ENCODE measurements around the gene PGLYRP2. TPM values are rescaled to one million over a fixed set of nuclear protein-coding genes. Genes with fewer than 3 reads are reported as not detected.
"Not testable (repeated sequence)": the region's sequence is repeated elsewhere in the genome, so short reads cannot be mapped to it uniquely, and the experiment has no call there.

Gene PGLYRP2
- total and polyA plus RNA-seq, 7 donors, result 0.60 TPM; not detected in 6

DNA sequence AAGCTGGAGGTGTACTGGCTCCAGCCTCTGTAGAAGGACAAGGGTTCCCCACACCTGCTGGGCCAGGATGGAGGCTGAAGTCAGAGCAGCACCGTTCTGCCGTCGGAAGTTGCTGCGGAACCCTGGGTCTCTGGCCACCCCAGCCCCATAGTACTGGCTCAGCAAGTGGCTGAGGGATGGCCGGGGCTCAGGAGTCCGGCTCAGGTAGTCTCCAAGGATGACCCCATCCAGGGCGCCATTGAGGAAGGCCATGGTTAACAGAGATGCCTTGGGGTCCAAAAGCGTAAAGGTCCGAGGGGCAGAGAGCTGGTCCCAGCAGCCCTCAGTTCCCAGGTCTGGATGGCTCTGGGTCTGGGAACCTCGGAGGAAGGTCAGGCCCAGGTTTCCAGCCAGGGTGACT is 3.7 kb downstream of the PGLYRP2 start:
- no peak for TF ChIP-seq POLR2AphosphoS5 (IDR thresholded peaks at IDR 0.05)
- no peak for TF ChIP-seq EP300 (IDR thresholded peaks at IDR 0.05)
- TF ChIP-seq, protein P1, sequence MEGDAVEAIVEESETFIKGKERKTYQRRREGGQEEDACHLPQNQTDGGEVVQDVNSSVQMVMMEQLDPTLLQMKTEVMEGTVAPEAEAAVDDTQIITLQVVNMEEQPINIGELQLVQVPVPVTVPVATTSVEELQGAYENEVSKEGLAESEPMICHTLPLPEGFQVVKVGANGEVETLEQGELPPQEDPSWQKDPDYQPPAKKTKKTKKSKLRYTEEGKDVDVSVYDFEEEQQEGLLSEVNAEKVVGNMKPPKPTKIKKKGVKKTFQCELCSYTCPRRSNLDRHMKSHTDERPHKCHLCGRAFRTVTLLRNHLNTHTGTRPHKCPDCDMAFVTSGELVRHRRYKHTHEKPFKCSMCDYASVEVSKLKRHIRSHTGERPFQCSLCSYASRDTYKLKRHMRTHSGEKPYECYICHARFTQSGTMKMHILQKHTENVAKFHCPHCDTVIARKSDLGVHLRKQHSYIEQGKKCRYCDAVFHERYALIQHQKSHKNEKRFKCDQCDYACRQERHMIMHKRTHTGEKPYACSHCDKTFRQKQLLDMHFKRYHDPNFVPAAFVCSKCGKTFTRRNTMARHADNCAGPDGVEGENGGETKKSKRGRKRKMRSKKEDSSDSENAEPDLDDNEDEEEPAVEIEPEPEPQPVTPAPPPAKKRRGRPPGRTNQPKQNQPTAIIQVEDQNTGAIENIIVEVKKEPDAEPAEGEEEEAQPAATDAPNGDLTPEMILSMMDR (IDR thresholded peaks at IDR 0.05), result no peak
- no peak for TF ChIP-seq POLR2A (IDR thresholded peaks at IDR 0.05)
- DNase-seq, result no peak
- intact Hi-C loops (cut with DNase I), result no loop called here

DNA sequence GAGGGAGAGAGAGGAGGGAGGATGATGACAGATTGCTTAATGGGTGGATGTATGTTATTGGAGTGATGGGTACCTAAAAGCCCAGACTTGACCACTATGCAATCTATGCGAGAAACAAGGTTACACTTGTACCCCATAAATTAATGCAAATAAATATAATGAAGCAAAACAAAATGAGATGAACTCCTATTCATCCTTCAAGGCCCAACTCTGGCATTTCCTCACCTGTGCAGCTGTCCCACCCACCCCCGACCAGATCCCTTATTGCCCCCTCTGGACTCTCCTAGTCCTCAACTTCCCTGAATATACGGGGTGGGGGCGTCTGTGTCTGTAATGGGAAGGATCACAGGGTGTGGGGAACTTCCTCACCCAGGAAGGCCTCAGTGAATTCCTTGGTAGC is 4.1 kb downstream of the PGLYRP2 start:
- H3K27me3 ChIP-seq, result peaks cover 0 to 20% (median 15%) of the 10 kb centered on the region in 3 donors
- WGBS, 2 donors, result 84 to 86% methylated on average over 4 of the region's 4 CpGs
- peaks cover 0 to 2% (median 0%) of the 10 kb centered on the region in 4 donors for H3K9me3 ChIP-seq
- H3K36me3 ChIP-seq, result no peaks in the 10 kb centered on the region
- no peak for TF ChIP-seq POLR2AphosphoS5 (IDR thresholded peaks at IDR 0.05)
- TF ChIP-seq EP300 (IDR thresholded peaks at IDR 0.05), result no peak
- TF ChIP-seq, protein P1 (IDR thresholded peaks at IDR 0.05), result no peak
- no peak for TF ChIP-seq POLR2A (IDR thresholded peaks at IDR 0.05)
- DNase-seq, result no peak
- no peak overlapping the region for H3K27ac ChIP-seq
- no peak overlapping the region for H3K4me3 ChIP-seq
- intact Hi-C loops (cut with DNase I), result no loop called here
- H3K4me1 ChIP-seq, result no peaks in the 10 kb centered on the region

More for the DNA sequence above, 3.7 kb downstream of the PGLYRP2 start:
- H3K27ac ChIP-seq, result no peak overlapping the region
- peaks cover 0 to 2% (median 0%) of the 10 kb centered on the region in 4 donors for H3K9me3 ChIP-seq
- no peak overlapping the region for H3K4me3 ChIP-seq
- H3K4me1 ChIP-seq, result no peaks in the 10 kb centered on the region
- H3K27me3 ChIP-seq, result peaks cover 0 to 16% (median 12%) of the 10 kb centered on the region in 3 donors
- WGBS, 2 donors, result 94 to 95% methylated on average over 10 of the region's 10 CpGs
- no peaks in the 10 kb centered on the region for H3K36me3 ChIP-seq

DNA sequence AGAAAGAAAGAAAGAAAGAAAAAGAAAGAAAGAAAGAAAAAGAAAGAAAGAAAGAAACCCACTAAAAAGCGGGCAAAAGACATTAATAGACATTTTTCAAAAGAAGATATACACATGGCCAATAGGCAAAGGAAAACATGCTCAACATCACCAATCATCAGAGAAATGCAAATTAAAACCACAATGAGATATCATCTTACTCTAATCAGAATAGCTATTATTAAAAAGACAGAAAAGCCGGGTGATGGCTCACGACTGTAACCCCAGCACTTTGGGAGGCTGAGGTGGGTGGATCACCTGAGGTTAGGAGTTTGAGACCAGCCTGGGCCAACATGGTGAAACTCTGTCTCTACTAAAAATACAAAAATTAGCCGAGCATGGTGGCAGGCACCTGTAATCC is 5.5 kb downstream of the PGLYRP2 start:
- H3K27ac ChIP-seq; DNase-seq; intact Hi-C loops (cut with DNase I); H3K4me3 ChIP-seq; H3K9me3 ChIP-seq; H3K36me3 ChIP-seq: not testable (repeated sequence)
- Histone ChIP-seq H3K4me1 (peaks cover 0 to 10% (median 7%) of the 10 kb centered on the region in 4 donors), H3K27me3 (peaks cover 11 to 34% (median 27%) of the 10 kb centered on the region in 3 donors)
- 74 to 79% methylated on average over 4 of the region's 4 CpGs for WGBS, 2 donors

DNA sequence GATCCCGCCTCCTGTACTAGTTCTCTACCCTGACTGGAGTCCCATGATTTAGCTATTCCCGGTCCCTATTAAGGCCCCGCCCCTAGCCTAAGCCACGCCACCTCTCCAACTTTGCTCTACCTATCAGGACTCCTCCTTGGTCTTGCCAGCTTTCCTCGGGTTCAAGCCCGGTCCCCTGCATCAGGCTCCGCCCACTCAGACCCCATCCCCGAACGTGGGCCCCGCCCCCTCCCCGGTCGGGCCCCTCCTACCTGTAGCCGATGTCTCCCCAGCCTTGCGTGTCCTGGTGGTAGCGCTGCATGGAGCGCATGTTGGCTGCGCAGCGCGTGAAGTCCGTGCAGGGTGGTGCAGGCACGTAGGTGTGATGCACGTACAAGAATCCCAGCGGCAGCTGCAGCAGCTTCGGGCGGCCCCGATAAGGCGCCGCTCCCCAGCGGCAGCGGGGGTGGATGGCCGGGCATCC is 7.6 kb downstream of the PGLYRP2 start:
- Histone ChIP-seq H3K9me3 (peaks cover 0 to 2% (median 0%) of the 10 kb centered on the region in 4 donors), H3K27ac (no peak overlapping the region), H3K36me3 (no peaks in the 10 kb centered on the region), H3K4me1 (peaks cover 0 to 10% (median 7%) of the 10 kb centered on the region in 4 donors), H3K4me3 (no peak overlapping the region), H3K27me3 (peaks cover 11 to 54% (median 35%) of the 10 kb centered on the region in 3 donors)
- DNase-seq, result peak; percentile 36
- intact Hi-C loops (cut with DNase I), result no loop called here
- TF ChIP-seq POLR2A (IDR thresholded peaks at IDR 0.05) (no peak), POLR2AphosphoS5 (IDR thresholded peaks at IDR 0.05) (no peak), EP300 (IDR thresholded peaks at IDR 0.05) (no peak)
- TF ChIP-seq, protein P1 (IDR thresholded peaks at IDR 0.05), result no peak
- WGBS, 2 donors, result 67 to 69% methylated on average over 31 of the region's 31 CpGs

DNA sequence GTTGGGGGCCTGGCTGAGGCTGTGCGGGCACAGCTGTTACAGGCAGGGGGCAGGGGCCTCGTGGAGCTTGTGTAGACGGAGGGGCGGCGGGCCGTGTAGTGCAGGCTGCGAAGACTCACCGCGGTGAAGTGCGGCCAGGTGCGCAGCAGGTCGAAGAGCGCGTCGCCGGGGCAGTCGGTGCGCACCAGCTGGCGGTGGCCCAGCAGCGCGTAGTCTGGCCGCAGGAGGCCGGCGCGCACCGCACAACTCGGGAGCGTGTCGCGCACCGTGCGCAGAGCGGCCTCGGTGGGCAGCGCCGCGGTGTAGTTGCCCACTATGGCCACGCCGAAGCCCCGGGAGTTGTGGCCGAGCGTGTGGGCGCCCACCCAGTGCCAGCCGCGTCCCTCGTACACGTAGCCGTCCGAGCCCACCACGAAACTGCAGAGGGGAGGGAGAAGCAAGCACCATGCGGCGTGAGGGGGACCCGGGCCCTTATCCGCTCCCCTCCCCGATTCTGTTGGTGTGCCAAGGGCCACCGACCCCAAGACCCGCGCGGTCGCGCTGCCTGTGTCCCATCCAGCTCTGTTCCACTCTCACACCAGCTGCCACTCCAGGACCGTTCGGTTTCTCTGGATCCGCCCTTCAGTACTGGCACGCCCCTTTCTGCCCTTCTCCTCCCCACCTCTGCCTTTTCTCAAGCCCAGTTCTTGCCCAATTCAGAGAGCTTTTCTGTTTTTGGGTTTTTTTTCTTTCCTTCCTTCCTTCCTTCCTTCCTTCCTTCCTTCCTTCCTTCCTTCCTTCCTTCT is 9.6 kb downstream of the PGLYRP2 start:
- TF ChIP-seq, protein P1 (IDR thresholded peaks at IDR 0.05), result no peak
- no peak for TF ChIP-seq EP300 (IDR thresholded peaks at IDR 0.05)
- TF ChIP-seq POLR2A (IDR thresholded peaks at IDR 0.05), result no peak
- no peak for TF ChIP-seq POLR2AphosphoS5 (IDR thresholded peaks at IDR 0.05)
- Histone ChIP-seq H3K27ac (no peak overlapping the region), H3K4me1 (peaks cover 0 to 10% (median 7%) of the 10 kb centered on the region in 4 donors), H3K9me3 (peaks cover 0 to 2% (median 0%) of the 10 kb centered on the region in 4 donors), H3K27me3 (peaks cover 11 to 67% (median 35%) of the 10 kb centered on the region in 3 donors), H3K36me3 (no peaks in the 10 kb centered on the region), H3K4me3 (peak overlapping the region in 2 of 4 donors; percentile 31 to 37)
- intact Hi-C loops (cut with DNase I), result no loop called here
- 3 to 10% methylated on average over 65 of the region's 65 CpGs for WGBS, 2 donors
- DNase-seq, result no peak

Data from sigmoid colon (tissue), 7 donors.